Measurements from ENCODE around the gene HSPA1L. TPM values are rescaled to one million over a fixed set of nuclear protein-coding genes. Genes with fewer than 3 reads are reported as not detected.

HSPA1L gene
- total and polyA plus RNA-seq, 5 experiments from 2014 or later: 0.56 to 4.0 (median 1.6) TPM

GRCh38 chr6:31777667-31778050 lies 37.4 kb downstream of the HSPA1L start:
- peaks cover 0 to 13% (median 0%) of the 10 kb centered on the region in 5 donors for H3K27me3 Mint-ChIP-seq
- POLR2A ChIA-PET: no interaction called here
- ATAC-seq (no peak), DNase-seq (no peak)
- peaks cover 0 to 33% (median 13%) of the 10 kb centered on the region in 3 donors for H3K36me3 Mint-ChIP-seq
- H3K4me3 Mint-ChIP-seq: peak overlapping the region in 1 of 10 donors; percentile 55
- no peaks in the 10 kb centered on the region for H3K9me3 Mint-ChIP-seq
- H3K4me1 Mint-ChIP-seq: peaks cover 9 to 35% (median 30%) of the 10 kb centered on the region in 4 donors
- H3K27ac Mint-ChIP-seq: peak overlapping the region in 2 of 10 donors; percentile 20 to 43

- Mint-ChIP-seq H3K27ac (peak within 1 kb of the TSS in 5 of 10 donors; percentile 35 to 89 (median 55)), H3K9me3 (no peaks in the 10 kb centered on the region), H3K4me3 (peak within 1 kb of the TSS in 8 of 10 donors; percentile 12 to 62 (median 46)), H3K4me1 (peaks cover 9 to 37% (median 35%) of the 10 kb centered on the region in 4 donors), H3K27me3 (peaks cover 0 to 13% (median 0%) of the 10 kb centered on the region in 5 donors), H3K36me3 (peaks cover 0 to 29% (median 10%) of the 10 kb centered on the region in 3 donors)
- ATAC-seq (peak; percentile 65), DNase-seq (peak in 8 of 10 donors; percentile 24 to 76 (median 32))
- POLR2A ChIA-PET: interaction anchor here (0.9 kb wide), 1 partner anchor 50 kb away, joined by 3 read pairs; the partner anchor contains the start of gene HSPA1B
These were observed 38.0 kb downstream of the HSPA1L start, which contains the start of gene VWA7 for GRCh38 chr6:31776989-31777666. Gene VWA7, minus strand, starts transcription at chr6:31777328. Its CDS starts 549 bp downstream, at chr6:31776779.

GRCh38 chr6:31776485-31776988 lies 38.5 kb downstream of the HSPA1L start:
- H3K4me3 Mint-ChIP-seq: peak overlapping the region in 7 of 10 donors; percentile 15 to 62 (median 47)
- H3K4me1 Mint-ChIP-seq: peaks cover 10 to 38% (median 37%) of the 10 kb centered on the region in 4 donors
- peak overlapping the region in 3 of 10 donors; percentile 55 to 89 (median 84) for H3K27ac Mint-ChIP-seq
- ATAC-seq: peak; percentile 11
- peaks cover 0 to 13% (median 0%) of the 10 kb centered on the region in 5 donors for H3K27me3 Mint-ChIP-seq
- peaks cover 0 to 26% (median 10%) of the 10 kb centered on the region in 3 donors for H3K36me3 Mint-ChIP-seq
- no peak for DNase-seq
- no peaks in the 10 kb centered on the region for H3K9me3 Mint-ChIP-seq
- POLR2A ChIA-PET: interaction anchor here (0.9 kb wide), 1 partner anchor 51 kb away, joined by 3 read pairs; the partner anchor contains the start of gene HSPA1B

GRCh38 chr6:31775633-31776484 lies 39.2 kb downstream of the HSPA1L start:
- ATAC-seq: no peak
- no peaks in the 10 kb centered on the region for H3K9me3 Mint-ChIP-seq
- peak overlapping the region in 5 of 10 donors; percentile 18 to 62 (median 49) for H3K4me3 Mint-ChIP-seq
- H3K4me1 Mint-ChIP-seq: peaks cover 13 to 45% (median 43%) of the 10 kb centered on the region in 4 donors
- peaks cover 0 to 22% (median 9%) of the 10 kb centered on the region in 3 donors for H3K36me3 Mint-ChIP-seq
- peaks cover 0 to 13% (median 0%) of the 10 kb centered on the region in 5 donors for H3K27me3 Mint-ChIP-seq
- no peak for DNase-seq
- POLR2A ChIA-PET: interaction anchor here (0.9 to 1.6 kb wide), 3 partner anchors 8 to 36 kb away, joined by 3 to 5 read pairs (median 3); partner anchors contain the start of genes LSM2 and MSH5
- H3K27ac Mint-ChIP-seq: peak overlapping the region in 5 of 10 donors; percentile 6 to 89 (median 40)

DNA sequence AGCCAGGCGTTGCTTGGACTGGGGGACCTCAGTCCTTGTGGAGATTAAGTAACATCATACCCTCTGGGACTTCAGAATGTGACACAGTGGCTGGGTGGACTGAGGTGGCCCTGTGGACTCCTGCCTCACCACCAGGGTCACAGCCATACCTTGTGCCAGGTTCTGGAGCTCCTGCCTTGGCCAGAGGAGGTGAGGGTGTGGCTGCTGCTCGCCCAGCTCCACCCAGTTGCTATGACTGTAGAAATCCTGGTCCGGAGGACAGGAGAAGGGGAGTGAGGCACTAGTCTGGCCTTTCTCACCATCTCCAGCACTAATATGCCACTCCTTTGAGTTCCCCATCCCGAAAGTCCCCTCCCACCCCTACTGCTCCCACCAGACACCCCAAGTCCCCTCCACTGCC lies 39.9 kb downstream of the HSPA1L start:
- POLR2A ChIA-PET: interaction anchor here (0.9 to 1.6 kb wide), 3 partner anchors 9 to 35 kb away, joined by 3 to 5 read pairs (median 3); partner anchors contain the start of genes LSM2 and MSH5
- Mint-ChIP-seq H3K27ac (peak overlapping the region in 2 of 10 donors; percentile 40 to 89), H3K9me3 (no peaks in the 10 kb centered on the region), H3K4me3 (peak overlapping the region in 1 of 10 donors; percentile 18), H3K4me1 (peaks cover 13 to 45% (median 43%) of the 10 kb centered on the region in 4 donors), H3K36me3 (peaks cover 0 to 15% (median 4%) of the 10 kb centered on the region in 3 donors), H3K27me3 (peaks cover 0 to 13% (median 0%) of the 10 kb centered on the region in 5 donors)
- DNase-seq (no peak), ATAC-seq (no peak)

GRCh38 chr6:31771992-31772358 lies 43.1 kb downstream of the HSPA1L start:
- H3K4me3 Mint-ChIP-seq: peak overlapping the region in 8 of 10 donors; percentile 43 to 81 (median 56)
- POLR2A ChIA-PET: interaction anchor here (0.6 to 1.8 kb wide), 6 partner anchors 9 to 1807 kb away, joined by 3 to 11 read pairs (median 4); partner anchors contain the start of genes HSPA1A and HSPA1L

DNA sequence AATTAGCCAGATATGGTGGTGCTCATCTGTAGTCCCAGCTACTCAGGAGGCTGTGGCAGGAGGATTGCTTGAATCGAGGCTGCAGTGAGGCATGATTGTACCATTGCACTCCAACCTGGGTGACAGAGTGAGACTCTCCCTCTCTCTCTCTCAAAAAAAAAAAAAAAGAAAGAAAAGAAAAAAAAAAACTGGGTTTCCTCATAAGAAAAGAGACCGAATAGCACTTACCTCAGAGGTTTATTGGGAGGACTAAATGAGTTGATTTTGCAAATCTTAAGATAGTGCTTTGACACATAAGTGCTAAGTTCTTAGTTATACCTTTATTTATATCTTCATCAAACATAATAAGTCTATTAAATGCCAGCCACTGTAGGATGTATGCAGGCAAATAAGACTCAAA lies 44.2 kb downstream of the HSPA1L start:
- Mint-ChIP-seq H3K4me1 (peaks cover 15 to 42% (median 35%) of the 10 kb centered on the region in 4 donors), H3K36me3 (no peaks in the 10 kb centered on the region), H3K9me3 (no peaks in the 10 kb centered on the region), H3K4me3 (peak overlapping the region in 1 of 10 donors; percentile 30), H3K27ac (no peak overlapping the region), H3K27me3 (peaks cover 0 to 7% (median 0%) of the 10 kb centered on the region in 5 donors)
- no peak for DNase-seq
- no peak for ATAC-seq
- POLR2A ChIA-PET: interaction anchor here (0.7 to 1.5 kb wide), 6 partner anchors 24 to 1954 kb away, joined by 3 to 7 read pairs (median 4); partner anchors contain the start of gene GPANK1

More at GRCh38 chr6:31771992-31772358, 43.1 kb downstream of the HSPA1L start:
- ATAC-seq (peak; percentile 28 to 34), DNase-seq (no peak)
- Mint-ChIP-seq H3K36me3 (no peaks in the 10 kb centered on the region), H3K27ac (peak overlapping the region in 4 of 10 donors; percentile 41 to 75 (median 72)), H3K27me3 (peaks cover 0 to 13% (median 0%) of the 10 kb centered on the region in 5 donors), H3K4me1 (peaks cover 18 to 49% (median 43%) of the 10 kb centered on the region in 4 donors), H3K9me3 (no peaks in the 10 kb centered on the region)

DNA sequence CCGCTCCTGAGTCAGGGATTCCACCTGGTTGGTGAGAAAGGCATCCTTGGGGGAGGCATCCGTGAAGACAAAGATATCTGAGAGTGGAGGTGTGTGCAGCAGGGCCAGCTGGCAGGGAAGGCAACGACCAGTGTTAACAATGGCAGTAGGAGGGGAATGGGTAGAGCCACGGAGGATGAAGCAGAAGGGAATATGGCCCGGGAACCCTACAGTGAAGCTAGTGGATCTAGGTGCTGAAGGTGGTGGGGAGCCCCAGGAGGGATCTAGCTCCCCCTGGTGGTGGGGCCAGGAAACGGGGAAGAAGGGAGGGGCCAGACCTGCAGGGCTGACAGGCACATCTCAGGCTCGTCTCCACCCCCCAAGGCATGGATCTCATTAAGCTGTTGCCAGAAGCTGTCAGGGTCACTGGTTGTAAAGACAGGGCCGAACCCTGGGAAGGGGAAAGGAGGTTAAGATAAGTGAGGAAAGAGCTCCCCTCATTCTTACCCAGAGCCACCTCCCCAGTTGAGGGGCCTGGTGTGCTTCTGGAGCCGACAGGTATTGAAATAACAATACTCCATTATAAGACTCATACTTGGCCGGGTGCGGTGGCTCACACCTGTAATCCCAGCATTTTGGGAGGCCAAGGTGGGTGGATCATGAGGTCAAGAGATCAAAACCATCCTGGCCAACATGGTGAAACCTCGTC lies 45.3 kb downstream of the HSPA1L start:
- Mint-ChIP-seq H3K27ac (peak overlapping the region in 4 of 10 donors; percentile 14 to 75 (median 70)), H3K4me3 (peak overlapping the region in 1 of 10 donors; percentile 19), H3K27me3 (peaks cover 0 to 3% (median 0%) of the 10 kb centered on the region in 5 donors), H3K4me1 (peaks cover 12 to 35% (median 29%) of the 10 kb centered on the region in 4 donors), H3K36me3 (no peaks in the 10 kb centered on the region), H3K9me3 (no peaks in the 10 kb centered on the region)
- peak; percentile 61 to 87 (median 70) for DNase-seq
- POLR2A ChIA-PET: interaction anchor here (0.6 to 1.5 kb wide), 9 partner anchors 30 to 1932 kb away, joined by 3 to 7 read pairs (median 4); partner anchors contain the start of genes DDAH2, GPANK1, LSM2 and MSH5
- ATAC-seq: peak; percentile 66 to 81

DNA sequence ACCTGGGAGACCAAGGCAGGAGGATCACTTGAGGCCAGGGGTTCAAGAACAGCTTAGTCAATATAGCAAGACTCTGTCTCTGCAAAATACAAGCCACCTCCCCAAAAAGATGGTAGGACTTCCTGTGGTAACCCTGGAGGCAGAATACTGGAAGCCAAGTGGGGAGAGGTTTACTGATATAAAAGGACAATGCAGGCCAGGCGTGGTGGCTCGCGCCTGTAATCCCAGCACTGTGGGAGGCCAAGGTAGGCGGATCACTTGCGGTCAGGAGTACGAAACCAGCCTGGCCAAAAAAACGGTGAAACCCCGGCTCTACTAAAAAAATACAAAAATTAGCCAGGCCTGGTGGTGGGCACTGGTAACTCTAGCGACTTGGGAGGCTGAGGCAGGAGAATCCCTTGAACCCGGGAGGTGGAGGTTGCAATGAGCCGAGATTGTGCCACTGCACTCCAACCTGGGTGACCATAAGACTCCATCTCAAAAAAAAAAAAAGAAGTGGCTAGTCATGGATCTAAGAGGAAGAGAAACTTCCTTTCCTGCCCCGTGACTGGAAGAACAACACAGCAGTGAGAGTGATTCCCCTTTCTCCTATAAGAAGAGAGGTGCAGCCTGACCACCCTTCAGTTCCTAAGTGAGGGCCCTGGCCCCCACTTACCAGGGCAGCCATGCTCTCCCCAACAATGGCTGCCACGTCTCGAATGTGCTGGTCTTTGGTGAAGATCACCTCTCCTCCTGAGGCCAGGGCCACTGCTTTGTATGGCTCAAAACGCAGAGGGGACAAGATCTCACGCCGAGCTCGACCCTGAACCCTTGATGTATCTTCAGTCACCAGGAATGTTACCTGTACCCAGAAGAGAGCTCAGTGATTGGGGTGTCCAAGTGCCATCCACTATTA lies 46.5 kb downstream of the HSPA1L start:
- POLR2A ChIA-PET: interaction anchor here (1.0 kb wide), 1 partner anchor 31 kb away, joined by 4 read pairs; no protein-coding TSS in a partner anchor
- H3K27ac Mint-ChIP-seq: peak overlapping the region in 1 of 10 donors; percentile 29
- DNase-seq: no peak
- no peaks in the 10 kb centered on the region for H3K9me3 Mint-ChIP-seq
- H3K27me3 Mint-ChIP-seq: peaks cover 0 to 3% (median 0%) of the 10 kb centered on the region in 5 donors
- H3K36me3 Mint-ChIP-seq: no peaks in the 10 kb centered on the region
- ATAC-seq: no peak
- H3K4me1 Mint-ChIP-seq: peaks cover 14 to 35% (median 27%) of the 10 kb centered on the region in 4 donors
- no peak overlapping the region for H3K4me3 Mint-ChIP-seq

DNA sequence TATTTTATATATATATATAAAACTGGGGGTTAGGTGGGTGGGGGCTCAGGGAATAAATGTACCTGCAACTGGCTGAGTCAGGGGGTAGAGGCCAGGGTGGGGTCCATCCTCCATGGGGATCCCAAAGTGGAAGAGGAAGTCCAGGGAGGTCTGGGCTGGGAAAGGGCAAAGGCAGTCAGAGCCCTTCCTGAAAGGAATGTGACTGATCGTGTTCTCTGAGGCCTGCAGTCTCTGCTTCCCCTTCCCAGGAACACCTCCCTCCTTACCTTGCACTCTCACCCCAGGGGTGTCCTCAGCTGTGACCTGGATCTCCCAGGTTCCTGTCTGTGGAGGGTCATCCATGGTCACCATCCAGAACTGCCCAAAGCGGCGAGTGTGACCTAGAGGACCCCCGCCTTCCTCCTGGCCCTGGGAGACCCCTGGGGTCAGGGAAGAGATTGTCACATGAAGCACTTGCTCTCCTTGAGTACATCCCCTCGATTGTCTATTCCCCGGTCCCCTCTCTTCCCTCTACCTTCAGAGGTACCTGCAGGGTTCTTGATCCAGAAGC lies 47.9 kb downstream of the HSPA1L start:
- no peaks in the 10 kb centered on the region for H3K9me3 Mint-ChIP-seq
- ATAC-seq (no peak), DNase-seq (no peak)
- H3K27me3 Mint-ChIP-seq: peaks cover 0 to 3% (median 0%) of the 10 kb centered on the region in 5 donors
- peaks cover 16 to 26% (median 17%) of the 10 kb centered on the region in 4 donors for H3K4me1 Mint-ChIP-seq
- no peak overlapping the region for H3K27ac Mint-ChIP-seq
- POLR2A ChIA-PET: no interaction called here
- H3K4me3 Mint-ChIP-seq: no peak overlapping the region
- H3K36me3 Mint-ChIP-seq: no peaks in the 10 kb centered on the region
